GM11168 (cell line): ENCODE measurements around the gene MBD3.

ENCODE experiments used
- in situ Hi-C: fragments of 300-500 bp; cut with MboI; formaldehyde crosslinking; loops from one replicate; pipeline ENCODE4 v1.12.0; 2022; ENCODE audit warnings: low sequenced_read_pairs; ENCODE audit not compliant: unreplicated experiment

MBD3 gene

DNA sequence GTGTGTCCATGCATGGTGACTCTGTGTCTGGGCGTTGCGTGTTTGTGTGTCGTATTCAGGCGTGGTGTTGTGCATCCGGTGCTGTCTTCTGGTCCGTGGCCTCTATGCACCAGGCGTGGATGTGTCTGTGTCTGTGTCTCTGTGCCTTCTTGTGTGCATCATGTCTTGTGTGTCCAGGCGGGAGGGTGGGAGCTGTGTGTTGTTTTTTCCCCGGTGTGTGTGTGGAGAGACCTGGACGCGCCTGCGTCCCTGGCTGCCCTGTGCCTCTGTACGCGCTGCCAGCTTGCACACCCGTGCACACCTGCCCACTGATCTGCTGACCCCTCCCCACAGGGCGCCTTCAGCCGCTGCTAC, 67.7 kb downstream of the MBD3 start:
- in situ Hi-C loops = no loop called here

DNA sequence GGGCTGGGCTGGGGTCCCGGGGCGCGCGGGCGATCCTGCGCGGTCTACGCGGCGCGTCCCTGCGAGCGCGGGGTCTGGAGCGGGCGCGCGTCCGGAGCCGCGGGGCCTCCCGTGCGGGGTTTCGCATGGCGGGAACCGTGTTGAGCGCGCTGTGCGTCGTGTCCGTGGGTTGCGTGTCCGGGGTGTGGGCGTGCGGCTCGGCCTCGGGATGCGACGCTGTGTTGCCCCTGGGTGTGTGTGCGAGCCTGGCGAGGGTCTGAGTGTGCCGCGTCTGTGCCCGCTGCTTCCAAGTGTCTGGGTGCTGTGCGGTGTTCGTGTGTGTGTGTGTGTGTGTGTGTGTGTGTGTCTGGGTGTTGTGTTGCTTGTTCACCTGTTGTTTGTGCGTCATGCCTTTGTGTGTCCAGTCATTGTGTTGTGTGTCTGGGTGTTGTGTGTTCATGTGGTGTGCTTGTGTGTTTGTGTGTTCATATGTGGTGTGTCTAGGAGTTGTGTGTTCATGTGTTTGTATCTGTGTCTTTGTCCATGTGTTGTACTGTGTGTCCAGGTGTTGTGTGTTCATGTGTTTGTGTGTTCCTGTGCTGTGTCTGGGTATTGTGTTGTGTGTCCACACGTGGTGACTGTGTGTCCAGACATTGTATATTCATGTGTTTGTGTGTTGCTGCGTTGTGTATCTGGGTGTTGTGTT, 68.2 kb downstream of the MBD3 start:
- in situ Hi-C loops = no loop called here
